B cell (primary cell): ENCODE measurements around the gene OR51M1. TPM values are rescaled to one million over a fixed set of nuclear protein-coding genes. Genes with fewer than 3 reads are reported as not detected.

ENCODE experiments used
- ATAC-seq: fragments of 200-7000 bp; cut with Tn5 transposase; one replicate; pipeline ENCODE4 v1.10.0; 2021; ENCODE audit warnings: low read depth, mild to moderate bottlenecking, moderate number of reproducible peaks, moderate library complexity
- CTCF ChIA-PET: fragments of 350-600 bp; sonication (Branson Sonifier 250); formaldehyde crosslinking; loops from one replicate; lab custom pipeline; 2021; ENCODE audit warnings: antibody characterized with exemption, inconsistent platforms; lab: Charles Lee
- POLR2A ChIA-PET: fragments of 350-600 bp; sonication (Branson Sonifier 250); formaldehyde crosslinking; loops from one replicate; lab custom pipeline; 2021; ENCODE audit warnings: antibody characterized with exemption; lab: Charles Lee
- DNase-seq: peaks from one replicate; pipeline ENCODE4 v3.0.0; 2013
- H2AFZ ChIP-seq: 2 replicates; pipeline ENCODE4 v1.6.1; 2012; ENCODE audit warnings: mild to moderate bottlenecking, low read depth, low read length; ENCODE audit not compliant: insufficient read depth, poor library complexity, severe bottlenecking
- H3K27ac ChIP-seq, 2 donors: 1 replicate in 1 of 2; 2 replicates in 1 of 2; pipeline ENCODE4 v1.5.1; 2012 to 2013; ENCODE audit warnings: low read length in 2 of 2, mild to moderate bottlenecking in 2 of 2, moderate library complexity in 1 of 2
- H3K27me3 ChIP-seq, 4 experiments: fragments of 200-600 bp in 1 of 4; sonication (generic) in 1 of 4; replicated peaks in 1 of 4; 1 replicate in 2 of 4; 2 replicates in 2 of 4; pipeline versions ENCODE4 v1.6.1 to v1.7.0; 2013 to 2016; ENCODE audit warnings: low read length in 3 of 4, mild to moderate bottlenecking in 2 of 4, mixed read lengths in 1 of 4, moderate library complexity in 1 of 4; ENCODE audit not compliant: insufficient read depth in 4 of 4, control insufficient read depth in 3 of 4; ENCODE audit errors: control extremely low read depth in 1 of 4
- H3K36me3 ChIP-seq, 2 experiments: replicated peaks in 1 of 2; 1 replicate in 1 of 2; 2 replicates in 1 of 2; pipeline versions ENCODE4 v1.6.1 to v1.7.1; 2013; ENCODE audit warnings: low read length in 1 of 2; ENCODE audit not compliant: insufficient read depth in 2 of 2, control insufficient read depth in 1 of 2; ENCODE audit errors: control extremely low read depth in 1 of 2, extremely low read depth in 1 of 2
- H3K4me1 ChIP-seq, 2 donors: fragments of 200-600 bp in 1 of 2; sonication (generic) in 1 of 2; 1 replicate in 1 of 2; 2 replicates in 1 of 2; pipeline versions ENCODE4 v1.5.1 to v1.6.1; 2013 to 2017; ENCODE audit warnings: low read length in 2 of 2; ENCODE audit not compliant: control insufficient read depth in 2 of 2, insufficient read depth in 2 of 2
- H3K4me2 ChIP-seq: replicated peaks from 2 replicates; pipeline ENCODE3; 2012; ENCODE audit warnings: mild to moderate bottlenecking, low read depth, low read length; ENCODE audit not compliant: poor library complexity, severe bottlenecking
- H3K4me3 ChIP-seq, 5 experiments: fragments of 200-600 bp in 1 of 5; sonication (generic) in 1 of 5; 1 replicate in 3 of 5; 2 replicates in 2 of 5; pipeline versions ENCODE4 v1.5.1 to v1.7.0; 2011 to 2016; ENCODE audit warnings: low read length in 4 of 5, mild to moderate bottlenecking in 4 of 5, low read depth in 2 of 5, control low read depth in 1 of 5, moderate library complexity in 1 of 5; ENCODE audit not compliant: insufficient read depth in 1 of 5; ENCODE audit errors: control extremely low read depth in 1 of 5, extremely low read depth in 1 of 5
- H3K79me2 ChIP-seq: fragments of 200-600 bp; sonication (generic); one replicate; pipeline ENCODE4 v1.6.0; 2016; ENCODE audit warnings: low read length; ENCODE audit not compliant: control insufficient read depth, insufficient read depth
- H3K9ac ChIP-seq: fragments of 200-600 bp; sonication (generic); 2 replicates; pipeline ENCODE4 v1.6.1; 2017; ENCODE audit warnings: mild to moderate bottlenecking, low read length, moderate library complexity
- H3K9me3 ChIP-seq, 3 donors: one replicate each; pipeline versions ENCODE4 v1.6.1 to v1.7.1; 2013; ENCODE audit warnings: low read length in 2 of 3; ENCODE audit not compliant: control insufficient read depth in 2 of 3, insufficient read depth in 1 of 3; ENCODE audit errors: control extremely low read depth in 1 of 3
- H4K20me1 ChIP-seq: 2 replicates; pipeline ENCODE4 v1.6.0; 2012; ENCODE audit warnings: mild to moderate bottlenecking, low read length; ENCODE audit not compliant: insufficient read depth, control insufficient read depth, poor library complexity, severe bottlenecking
- H3K27ac Mint-ChIP-seq: one replicate; pipeline ENCODE4 v1.8.0; 2021; ENCODE audit warnings: mixed read lengths
- H3K27me3 Mint-ChIP-seq: one replicate; pipeline ENCODE4 v1.8.0; 2021; ENCODE audit warnings: mixed read lengths
- H3K4me1 Mint-ChIP-seq: one replicate; pipeline ENCODE4 v1.8.0; 2021; ENCODE audit warnings: mixed read lengths
- H3K4me3 Mint-ChIP-seq: one replicate; pipeline ENCODE4 v1.8.0; 2021; ENCODE audit warnings: mixed read lengths
- H3K9me3 Mint-ChIP-seq: one replicate; pipeline ENCODE4 v1.8.0; 2022; ENCODE audit warnings: mixed read lengths; ENCODE audit not compliant: insufficient read depth
- EZH2 ChIP-seq: IDR thresholded peaks from 2 replicates; pipeline ENCODE4 v1.6.1; 2012; ENCODE audit warnings: borderline replicate concordance, low read depth, mild to moderate bottlenecking, moderate library complexity, low read length; ENCODE audit not compliant: insufficient read depth, poor library complexity, severe bottlenecking
- WGBS: methylation state at CpG from one replicate; pipeline ENCODE4 v1.1.5; 2013; ENCODE audit warnings: missing lambda C conversion rate; ENCODE audit not compliant: insufficient coverage; 5-methylcytosine and 5-hydroxymethylcytosine counted together
- intact Hi-C: fragments of 100-400 bp; cut with micrococcal nuclease; formaldehyde crosslinking; loops from one replicate; pipeline ENCODE4 v1.10.0; 2022
- polyA plus RNA-seq: library from polyadenylated mRNA; depleted of rRNA; stranded (reverse); fragments of >200 nt; gene quantifications from 2 replicates; pipeline ENCODE4 v1.2.3, GENCODE V29; 2012
- total RNA-seq, 2 donors: library from RNA; stranded (reverse); fragments of 120-200 nt in 1 of 2; gene quantifications; 1 replicate in 1 of 2; 2 replicates in 1 of 2; pipeline versions ENCODE4 v1.2.3 to v1.2.4, GENCODE V29; 2013 to 2022
- TF ChIP-seq, protein P1 (sequence below): fragments of 200-600 bp; IDR thresholded peaks from one replicate; pipeline ENCODE4 v1.8.0; 2022; ENCODE audit warnings: antibody characterized with exemption, mild to moderate bottlenecking

Gene OR51M1
- total and polyA plus RNA-seq, 2 donors (not counting 1 experiment from before 2014, with no cell fraction given): not detected

DNA sequence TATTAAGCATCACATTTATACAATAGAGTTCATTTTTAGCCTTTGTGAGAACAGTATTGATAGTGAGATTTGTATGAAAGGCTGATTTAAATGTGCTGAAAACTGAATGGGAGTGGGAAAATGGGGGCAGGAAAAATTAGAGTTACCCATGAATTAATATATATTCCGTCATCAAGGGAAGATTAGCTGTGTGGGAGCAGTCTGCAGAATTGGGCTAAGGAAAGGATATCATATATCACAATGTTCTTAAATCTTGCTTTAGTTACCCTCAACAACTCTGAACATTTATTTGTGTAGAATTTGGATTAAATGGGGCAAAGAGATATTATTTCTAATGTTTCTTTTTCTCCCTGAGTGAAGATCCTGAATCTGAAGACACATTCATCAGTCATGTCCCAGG is 38.2 kb downstream of the OR51M1 start, which contains the start of gene OR51Q1:
OR51Q1 (plus strand) TSS at position 301 of the 400 bp plus-strand sequence; CDS start at position 391, 90 bp downstream.
- Histone ChIP-seq H3K4me1 (no peaks in the 10 kb centered on the region), H3K36me3 (no peaks in the 10 kb centered on the region), H3K27me3 (peaks cover 0 to 2% (median 0%) of the 10 kb centered on the region in 4 experiments), H2AFZ (no peak within 1 kb of the TSS), H3K4me3 (no peak within 1 kb of the TSS), H4K20me1 (no peaks in the 10 kb centered on the region), H3K79me2 (no peaks in the 10 kb centered on the region), H3K9me3 (no peaks in the 10 kb centered on the region), H3K9ac (no peak within 1 kb of the TSS), H3K4me2 (no peak within 1 kb of the TSS), H3K27ac (no peak within 1 kb of the TSS)
- Mint-ChIP-seq H3K4me3 (no peak within 1 kb of the TSS), H3K27ac (no peak within 1 kb of the TSS), H3K27me3 (peaks cover 13% of the 10 kb centered on the region), H3K9me3 (peaks cover 3% of the 10 kb centered on the region), H3K4me1 (no peaks in the 10 kb centered on the region)
- DNase-seq: no peak
- no peak for ATAC-seq
- WGBS: no CpG with 5 or more reads among the region's 1 CpG
- ChIA-PET POLR2A (no interaction called here), CTCF (no interaction called here)
- intact Hi-C loops: no loop called here
- TF ChIP-seq, protein P1, sequence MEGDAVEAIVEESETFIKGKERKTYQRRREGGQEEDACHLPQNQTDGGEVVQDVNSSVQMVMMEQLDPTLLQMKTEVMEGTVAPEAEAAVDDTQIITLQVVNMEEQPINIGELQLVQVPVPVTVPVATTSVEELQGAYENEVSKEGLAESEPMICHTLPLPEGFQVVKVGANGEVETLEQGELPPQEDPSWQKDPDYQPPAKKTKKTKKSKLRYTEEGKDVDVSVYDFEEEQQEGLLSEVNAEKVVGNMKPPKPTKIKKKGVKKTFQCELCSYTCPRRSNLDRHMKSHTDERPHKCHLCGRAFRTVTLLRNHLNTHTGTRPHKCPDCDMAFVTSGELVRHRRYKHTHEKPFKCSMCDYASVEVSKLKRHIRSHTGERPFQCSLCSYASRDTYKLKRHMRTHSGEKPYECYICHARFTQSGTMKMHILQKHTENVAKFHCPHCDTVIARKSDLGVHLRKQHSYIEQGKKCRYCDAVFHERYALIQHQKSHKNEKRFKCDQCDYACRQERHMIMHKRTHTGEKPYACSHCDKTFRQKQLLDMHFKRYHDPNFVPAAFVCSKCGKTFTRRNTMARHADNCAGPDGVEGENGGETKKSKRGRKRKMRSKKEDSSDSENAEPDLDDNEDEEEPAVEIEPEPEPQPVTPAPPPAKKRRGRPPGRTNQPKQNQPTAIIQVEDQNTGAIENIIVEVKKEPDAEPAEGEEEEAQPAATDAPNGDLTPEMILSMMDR: no peak
- TF ChIP-seq EZH2: no peak

DNA sequence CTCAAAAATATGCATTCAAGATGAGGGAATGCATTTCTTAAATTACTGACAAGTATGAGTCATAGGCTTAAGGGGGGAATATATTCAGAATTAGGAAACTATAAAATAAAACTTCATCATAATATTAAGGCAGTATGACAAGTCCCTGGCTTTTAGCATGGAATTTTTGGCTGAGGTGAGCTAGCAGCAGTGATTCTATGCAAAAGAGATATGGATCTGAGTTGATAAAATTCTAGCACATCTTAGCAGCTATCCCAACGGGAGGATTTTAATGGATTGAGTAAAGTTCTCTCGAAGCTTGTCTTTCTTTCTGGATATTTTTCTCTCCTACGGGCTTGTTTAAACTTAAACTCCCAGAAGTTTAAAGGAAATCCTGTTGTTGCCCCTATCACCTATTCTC is 39.5 kb downstream of the OR51M1 start:
- H3K27ac ChIP-seq: no peak overlapping the region
- no peak overlapping the region for H3K9ac ChIP-seq
- H3K9me3 ChIP-seq: no peaks in the 10 kb centered on the region
- intact Hi-C loops: no loop called here
- H3K4me3 Mint-ChIP-seq: no peak overlapping the region
- H3K9me3 Mint-ChIP-seq: peaks cover 3% of the 10 kb centered on the region
- no peak overlapping the region for H3K4me2 ChIP-seq
- WGBS: no CpG with 5 or more reads among the region's 3 CpGs
- no peak for DNase-seq
- H3K4me1 Mint-ChIP-seq: no peaks in the 10 kb centered on the region
- ATAC-seq: no peak
- CTCF ChIA-PET: no interaction called here
- H3K4me3 ChIP-seq: no peak overlapping the region
- H3K4me1 ChIP-seq: no peaks in the 10 kb centered on the region
- H2AFZ ChIP-seq: no peak overlapping the region
- H3K27me3 ChIP-seq: peaks cover 0 to 2% (median 0%) of the 10 kb centered on the region in 4 experiments
- POLR2A ChIA-PET: no interaction called here
- no peak overlapping the region for H3K27ac Mint-ChIP-seq
- H4K20me1 ChIP-seq: no peaks in the 10 kb centered on the region
- H3K27me3 Mint-ChIP-seq: peaks cover 13% of the 10 kb centered on the region
- H3K36me3 ChIP-seq: no peaks in the 10 kb centered on the region
- no peaks in the 10 kb centered on the region for H3K79me2 ChIP-seq
- no peak for TF ChIP-seq EZH2
- TF ChIP-seq, protein P1: no peak
